ENCODE measurements around the gene SPIRE2.
"Not testable (repeated sequence)": the region's sequence is repeated elsewhere in the genome, so short reads cannot be mapped to it uniquely, and the experiment has no call there.

Gene SPIRE2

DNA sequence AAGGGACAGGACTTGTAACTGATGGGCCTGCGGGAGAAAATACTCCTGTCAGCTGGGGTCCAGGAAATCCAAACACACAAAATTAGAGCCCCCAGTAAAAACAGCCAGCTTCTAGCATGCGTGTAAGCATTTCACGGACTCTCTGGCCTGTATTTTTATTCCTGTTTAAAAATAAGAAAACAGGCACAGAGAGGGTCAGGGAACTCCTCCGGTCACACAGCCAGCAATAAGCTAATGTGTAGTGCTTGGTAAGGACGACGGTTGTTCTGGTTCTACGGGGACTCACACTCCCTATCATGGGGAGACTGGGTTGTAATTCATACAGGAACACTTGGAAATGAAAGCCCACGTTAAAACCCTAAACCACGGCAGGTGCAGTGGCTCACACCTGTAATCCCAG lies 43.6 kb downstream of the SPIRE2 start:
- no peaks in the 10 kb centered on the region for H3K27me3 ChIP-seq (ENCODE audit: insufficient read depth, low read length)
- peaks cover 21% of the 10 kb centered on the region for H3K36me3 ChIP-seq (ENCODE audit: insufficient read depth, low read length)
- no peak overlapping the region for H2AFZ ChIP-seq (ENCODE audit: low read depth, low read length)
- H3K4me1 ChIP-seq (ENCODE audit: insufficient read depth, low read length), result peaks cover 8% of the 10 kb centered on the region
- no peak overlapping the region for H3K4me3 ChIP-seq (ENCODE audit: low read length)
- H3K9me3 ChIP-seq (ENCODE audit: low read length), result peaks cover 5% of the 10 kb centered on the region

- peak within 1 kb of the TSS; percentile 66 for H3K4me3 ChIP-seq (ENCODE audit: low read length)
- peaks cover 2% of the 10 kb centered on the region for H3K9me3 ChIP-seq (ENCODE audit: low read length)
- H3K4me1 ChIP-seq (ENCODE audit: insufficient read depth, low read length), result peaks cover 8% of the 10 kb centered on the region
- no peaks in the 10 kb centered on the region for H3K27me3 ChIP-seq (ENCODE audit: insufficient read depth, low read length)
- H3K36me3 ChIP-seq (ENCODE audit: insufficient read depth, low read length), result peaks cover 25% of the 10 kb centered on the region
- peak within 1 kb of the TSS; percentile 48 for H2AFZ ChIP-seq (ENCODE audit: low read depth, low read length)
Observed at GRCh38 chr16:89873109-89873971, 45.1 kb downstream of the SPIRE2 start, which contains the start of gene TCF25. TCF25 (plus strand) TSS chr16:89873592; CDS start chr16:89873668, 76 bp downstream.

GRCh38 chr16:89873972-89874689 lies 45.9 kb downstream of the SPIRE2 start:
- Histone ChIP-seq H3K9me3 (ENCODE audit: low read length) (peaks cover 2% of the 10 kb centered on the region), H3K4me3 (ENCODE audit: low read length) (peak overlapping the region; percentile 66), H3K36me3 (ENCODE audit: insufficient read depth, low read length) (peaks cover 31% of the 10 kb centered on the region), H3K27me3 (ENCODE audit: insufficient read depth, low read length) (no peaks in the 10 kb centered on the region), H3K4me1 (ENCODE audit: insufficient read depth, low read length) (peaks cover 8% of the 10 kb centered on the region), H2AFZ (ENCODE audit: low read depth, low read length) (peak overlapping the region; percentile 48)

DNA sequence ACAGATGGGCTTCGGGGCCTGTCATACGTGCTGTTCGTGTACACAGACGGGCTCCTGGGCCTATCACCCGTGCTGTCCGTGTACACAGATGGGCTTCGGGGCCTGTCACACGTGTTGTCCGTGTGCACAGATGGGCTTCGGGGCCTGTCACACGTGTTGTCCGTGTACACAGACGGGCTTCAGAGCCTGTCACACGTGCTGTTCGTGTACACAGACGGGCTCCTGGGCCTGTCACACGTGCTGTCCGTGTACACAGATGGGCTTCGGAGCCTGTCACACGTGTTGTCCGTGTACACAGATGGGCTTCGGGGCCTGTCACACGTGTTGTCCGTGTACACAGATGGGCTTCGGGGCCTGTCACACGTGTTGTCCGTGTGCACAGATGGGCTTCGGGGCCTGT lies 50.8 kb downstream of the SPIRE2 start:
- not testable (repeated sequence) for H3K4me3 ChIP-seq (ENCODE audit: low read length); H3K4me1 ChIP-seq (ENCODE audit: insufficient read depth, low read length); H3K9me3 ChIP-seq (ENCODE audit: low read length); H3K27me3 ChIP-seq (ENCODE audit: insufficient read depth, low read length); H2AFZ ChIP-seq (ENCODE audit: low read depth, low read length)
- peaks cover 64% of the 10 kb centered on the region for H3K36me3 ChIP-seq (ENCODE audit: insufficient read depth, low read length)

DNA sequence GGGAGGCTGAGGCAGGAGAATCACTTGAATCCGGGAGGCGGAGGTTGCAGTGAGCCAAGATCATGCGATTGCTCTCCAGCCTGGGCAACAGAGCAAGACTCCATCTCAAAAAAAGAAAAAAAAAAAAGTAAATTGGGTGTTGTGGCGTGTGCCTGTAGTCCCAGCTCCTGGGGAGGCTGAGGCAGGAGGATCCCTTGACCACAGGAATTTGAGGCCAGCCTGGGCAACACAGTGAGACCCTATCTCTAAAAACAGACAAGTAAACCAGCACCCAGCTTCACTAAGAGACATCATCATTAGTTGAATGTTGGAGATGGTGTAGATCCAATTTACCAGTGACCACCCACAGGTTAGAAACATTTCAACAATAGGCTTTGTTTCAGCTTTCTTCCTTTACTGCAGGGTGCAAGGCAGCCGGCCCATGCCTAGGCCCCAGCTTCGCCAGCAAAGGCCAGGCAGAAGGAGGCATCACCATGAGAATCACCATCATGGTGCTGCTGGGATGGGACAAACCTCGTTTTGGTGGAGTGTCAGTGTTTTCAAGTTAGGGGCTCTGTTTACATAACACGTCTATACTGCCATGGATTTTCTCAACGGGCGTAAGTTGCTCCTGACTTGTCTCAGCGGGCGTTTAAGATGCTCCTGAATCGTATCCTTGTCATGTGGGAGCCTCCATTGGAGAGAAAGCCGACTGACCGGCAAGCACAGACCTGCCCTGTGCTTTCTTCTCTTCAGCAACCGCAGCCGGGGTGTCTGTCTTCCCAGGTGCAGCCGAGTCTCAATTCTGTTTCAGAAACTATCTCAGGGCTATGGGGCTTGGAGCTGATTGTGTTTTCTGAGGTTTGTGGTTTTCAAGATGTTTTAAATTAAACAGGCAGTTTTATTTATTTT lies 52.4 kb downstream of the SPIRE2 start:
- peaks cover 69% of the 10 kb centered on the region for H3K36me3 ChIP-seq (ENCODE audit: insufficient read depth, low read length)

DNA sequence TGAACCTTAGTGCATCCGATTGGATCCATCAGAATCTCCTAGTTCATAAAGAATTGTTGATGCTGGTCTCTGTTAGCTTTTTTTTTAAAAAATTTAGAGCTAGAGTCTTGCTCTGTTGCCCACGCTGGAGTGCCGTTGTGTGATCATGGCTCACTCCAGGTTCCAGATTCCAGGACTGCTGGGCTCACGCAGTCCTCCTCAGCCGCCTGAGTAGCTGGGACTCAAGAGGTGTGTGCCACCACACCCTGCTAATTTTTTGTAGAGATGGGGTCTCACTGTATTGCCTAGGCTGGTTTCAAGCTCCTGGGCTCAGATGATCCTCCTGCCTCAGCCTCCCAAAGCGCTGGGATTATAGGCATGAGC lies 53.1 kb downstream of the SPIRE2 start:
- Histone ChIP-seq H3K4me3 (ENCODE audit: low read length) (no peak overlapping the region), H3K27me3 (ENCODE audit: insufficient read depth, low read length) (no peaks in the 10 kb centered on the region), H3K9me3 (ENCODE audit: low read length) (peaks cover 2% of the 10 kb centered on the region), H3K36me3 (ENCODE audit: insufficient read depth, low read length) (peaks cover 67% of the 10 kb centered on the region), H2AFZ (ENCODE audit: low read depth, low read length) (no peak overlapping the region), H3K4me1 (ENCODE audit: insufficient read depth, low read length) (no peaks in the 10 kb centered on the region)

More for the DNA sequence above, 52.4 kb downstream of the SPIRE2 start:
- H2AFZ ChIP-seq (ENCODE audit: low read depth, low read length), result no peak overlapping the region
- H3K27me3 ChIP-seq (ENCODE audit: insufficient read depth, low read length), result no peaks in the 10 kb centered on the region
- H3K4me3 ChIP-seq (ENCODE audit: low read length), result no peak overlapping the region
- no peaks in the 10 kb centered on the region for H3K4me1 ChIP-seq (ENCODE audit: insufficient read depth, low read length)
- H3K9me3 ChIP-seq (ENCODE audit: low read length), result peaks cover 2% of the 10 kb centered on the region

DNA sequence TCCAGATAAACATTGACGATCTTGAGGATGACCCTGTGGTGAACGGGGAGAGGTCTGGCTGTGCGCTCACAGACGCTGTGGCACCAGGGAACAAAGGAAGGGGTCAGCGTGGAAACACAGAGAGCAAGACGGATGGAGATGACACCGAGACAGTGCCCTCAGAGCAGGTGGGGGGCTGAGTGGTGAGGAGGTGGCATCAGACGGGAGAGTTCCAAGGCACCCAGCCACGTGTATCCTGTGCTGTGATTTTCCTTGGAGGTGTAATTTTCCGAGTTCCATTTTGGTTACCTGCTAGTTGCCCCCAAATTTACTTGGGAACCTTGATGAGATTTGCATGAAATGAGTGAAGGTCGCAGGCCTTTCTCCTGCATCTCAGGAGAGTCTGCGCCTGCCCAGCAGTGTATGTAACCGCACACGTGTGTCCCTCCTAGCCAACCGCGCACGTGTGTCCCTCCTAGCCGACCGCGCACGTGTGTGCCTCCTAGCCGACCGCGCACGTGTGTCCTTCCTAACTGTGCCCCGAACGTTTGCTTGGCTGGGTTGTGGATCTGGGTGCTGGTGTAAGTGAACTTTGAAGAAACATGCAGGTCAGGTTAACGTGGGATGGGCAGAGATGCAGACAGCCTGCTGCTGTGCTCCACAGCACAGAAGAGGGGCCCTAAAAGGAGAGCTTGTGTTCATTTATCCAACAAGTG lies 55.2 kb downstream of the SPIRE2 start:
- no peak overlapping the region for H3K4me3 ChIP-seq (ENCODE audit: low read length)
- H3K36me3 ChIP-seq (ENCODE audit: insufficient read depth, low read length), result peaks cover 72% of the 10 kb centered on the region
- H3K9me3 ChIP-seq (ENCODE audit: low read length), result no peaks in the 10 kb centered on the region
- H3K4me1 ChIP-seq (ENCODE audit: insufficient read depth, low read length), result no peaks in the 10 kb centered on the region
- H2AFZ ChIP-seq (ENCODE audit: low read depth, low read length), result no peak overlapping the region
- no peaks in the 10 kb centered on the region for H3K27me3 ChIP-seq (ENCODE audit: insufficient read depth, low read length)

DNA sequence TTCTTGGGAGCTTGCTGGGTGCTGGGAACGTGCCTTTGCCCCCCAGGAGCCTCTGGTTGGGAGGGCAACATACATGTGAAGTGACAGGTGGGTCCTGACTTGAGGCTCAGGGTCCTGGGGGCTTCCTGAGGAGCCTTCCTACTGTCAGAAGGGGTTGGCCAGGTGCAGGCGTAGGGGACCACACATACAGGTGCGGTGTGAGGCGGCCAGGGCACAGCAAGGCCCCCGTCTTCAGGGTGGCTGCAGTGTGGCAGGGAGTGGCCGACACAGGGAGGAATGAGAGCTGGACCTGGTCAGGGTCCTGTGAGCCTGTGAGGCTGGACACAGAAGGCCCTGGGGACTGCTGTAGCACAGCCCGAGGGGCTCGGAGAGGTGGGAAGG lies 55.8 kb downstream of the SPIRE2 start:
- peaks cover 66% of the 10 kb centered on the region for H3K36me3 ChIP-seq (ENCODE audit: insufficient read depth, low read length)
- H3K9me3 ChIP-seq (ENCODE audit: low read length), result no peaks in the 10 kb centered on the region
- no peak overlapping the region for H2AFZ ChIP-seq (ENCODE audit: low read depth, low read length)
- no peak overlapping the region for H3K4me3 ChIP-seq (ENCODE audit: low read length)
- no peaks in the 10 kb centered on the region for H3K27me3 ChIP-seq (ENCODE audit: insufficient read depth, low read length)
- H3K4me1 ChIP-seq (ENCODE audit: insufficient read depth, low read length), result no peaks in the 10 kb centered on the region

DNA sequence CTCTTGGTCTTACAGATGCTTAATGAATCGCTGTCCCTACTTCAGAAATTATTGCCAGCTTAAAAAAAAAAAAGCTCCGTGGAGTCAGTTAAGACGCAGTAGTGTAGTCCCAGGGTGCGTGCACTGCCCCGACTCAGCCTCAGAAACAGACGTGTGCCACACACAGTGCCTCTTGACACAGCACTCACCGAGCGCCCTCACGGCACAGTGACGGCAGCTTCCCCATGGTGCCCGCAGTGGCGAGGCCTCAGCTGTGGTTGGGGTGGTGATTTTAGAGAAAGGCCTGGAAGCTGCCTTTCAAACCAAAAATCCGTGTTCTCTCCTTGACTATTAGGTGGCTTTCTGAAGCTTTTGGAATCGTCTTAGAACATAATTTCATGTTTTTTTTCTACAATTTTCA lies 59.0 kb downstream of the SPIRE2 start:
- Histone ChIP-seq H3K4me3 (ENCODE audit: low read length) (no peak overlapping the region), H3K27me3 (ENCODE audit: insufficient read depth, low read length) (no peaks in the 10 kb centered on the region), H3K36me3 (ENCODE audit: insufficient read depth, low read length) (peaks cover 74% of the 10 kb centered on the region), H2AFZ (ENCODE audit: low read depth, low read length) (no peak overlapping the region), H3K9me3 (ENCODE audit: low read length) (no peaks in the 10 kb centered on the region), H3K4me1 (ENCODE audit: insufficient read depth, low read length) (no peaks in the 10 kb centered on the region)

GRCh38 chr16:89890200-89890599 lies 61.9 kb downstream of the SPIRE2 start:
- H3K27me3 ChIP-seq (ENCODE audit: insufficient read depth, low read length), result no peaks in the 10 kb centered on the region
- H3K9me3 ChIP-seq (ENCODE audit: low read length), result no peaks in the 10 kb centered on the region
- no peak overlapping the region for H2AFZ ChIP-seq (ENCODE audit: low read depth, low read length)
- H3K36me3 ChIP-seq (ENCODE audit: insufficient read depth, low read length), result peaks cover 70% of the 10 kb centered on the region
- no peaks in the 10 kb centered on the region for H3K4me1 ChIP-seq (ENCODE audit: insufficient read depth, low read length)
- H3K4me3 ChIP-seq (ENCODE audit: low read length), result no peak overlapping the region

DNA sequence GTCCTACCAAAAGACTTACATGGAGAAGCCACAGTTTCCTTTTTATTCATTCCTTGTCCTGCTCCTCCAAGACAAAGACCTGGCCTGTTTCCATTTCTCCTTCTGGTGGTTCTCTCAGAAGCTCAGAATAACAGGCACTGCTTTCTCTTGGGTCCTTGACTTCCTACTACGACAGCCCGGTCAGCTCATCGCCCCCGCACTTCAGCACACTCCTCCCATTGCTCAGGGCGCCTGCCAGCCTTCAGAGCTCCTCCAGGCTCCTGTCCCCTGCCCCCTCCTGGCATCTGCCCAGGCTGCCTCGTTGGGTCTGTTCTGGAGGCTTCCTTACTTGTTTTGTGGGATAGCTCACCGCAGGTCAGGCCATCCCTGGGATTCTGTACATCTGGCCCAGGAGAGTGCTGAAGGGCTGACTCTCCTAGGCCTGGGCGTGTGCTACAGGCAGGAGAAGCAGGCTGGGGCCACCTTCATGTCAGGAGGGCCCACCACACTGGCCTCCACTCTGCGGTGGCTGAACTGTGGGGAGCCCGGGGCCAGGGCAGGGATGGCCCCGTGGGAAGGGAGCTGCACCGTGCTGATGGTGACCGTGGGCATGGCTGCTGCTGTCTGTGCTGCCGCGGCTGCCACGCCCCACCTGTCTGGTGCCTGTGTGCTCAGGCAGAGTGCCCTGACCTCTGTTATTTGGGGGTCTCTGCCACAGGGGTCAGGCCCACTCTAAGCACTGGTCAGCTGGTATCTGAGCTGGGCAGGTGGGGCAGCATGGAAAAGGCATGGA lies 62.8 kb downstream of the SPIRE2 start:
- Histone ChIP-seq H2AFZ (ENCODE audit: low read depth, low read length) (no peak overlapping the region), H3K4me1 (ENCODE audit: insufficient read depth, low read length) (no peaks in the 10 kb centered on the region), H3K27me3 (ENCODE audit: insufficient read depth, low read length) (no peaks in the 10 kb centered on the region), H3K36me3 (ENCODE audit: insufficient read depth, low read length) (peaks cover 72% of the 10 kb centered on the region), H3K4me3 (ENCODE audit: low read length) (no peak overlapping the region), H3K9me3 (ENCODE audit: low read length) (no peaks in the 10 kb centered on the region)
